ENCODE data around the gene NSUN2. TPM values are rescaled to one million over a fixed set of nuclear protein-coding genes. Genes with fewer than 3 reads are reported as not detected.

Gene NSUN2
- total RNA-seq, 1 experiment from 2014 or later: 90.7 TPM

DNA sequence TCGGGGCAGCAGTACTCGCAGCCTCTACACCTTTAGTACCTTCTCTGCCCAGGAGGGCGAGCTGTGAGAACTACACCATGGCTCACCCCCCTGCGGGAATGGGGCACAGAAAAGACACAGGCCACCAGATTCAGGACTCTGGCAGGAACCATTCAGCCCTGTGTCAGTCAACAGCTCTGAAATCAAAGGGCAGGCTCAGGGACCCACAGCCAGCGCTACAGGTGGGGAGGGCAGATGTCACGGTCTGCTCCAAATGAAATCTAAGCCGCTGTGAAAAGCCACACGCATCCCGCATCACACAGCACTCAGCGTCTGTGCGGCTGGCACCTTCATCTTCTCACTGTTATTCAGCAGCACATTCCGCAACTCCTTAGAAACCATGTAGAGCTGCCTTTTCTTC, 27.9 kb downstream of the NSUN2 start:
- TF ChIP-seq, protein P1, sequence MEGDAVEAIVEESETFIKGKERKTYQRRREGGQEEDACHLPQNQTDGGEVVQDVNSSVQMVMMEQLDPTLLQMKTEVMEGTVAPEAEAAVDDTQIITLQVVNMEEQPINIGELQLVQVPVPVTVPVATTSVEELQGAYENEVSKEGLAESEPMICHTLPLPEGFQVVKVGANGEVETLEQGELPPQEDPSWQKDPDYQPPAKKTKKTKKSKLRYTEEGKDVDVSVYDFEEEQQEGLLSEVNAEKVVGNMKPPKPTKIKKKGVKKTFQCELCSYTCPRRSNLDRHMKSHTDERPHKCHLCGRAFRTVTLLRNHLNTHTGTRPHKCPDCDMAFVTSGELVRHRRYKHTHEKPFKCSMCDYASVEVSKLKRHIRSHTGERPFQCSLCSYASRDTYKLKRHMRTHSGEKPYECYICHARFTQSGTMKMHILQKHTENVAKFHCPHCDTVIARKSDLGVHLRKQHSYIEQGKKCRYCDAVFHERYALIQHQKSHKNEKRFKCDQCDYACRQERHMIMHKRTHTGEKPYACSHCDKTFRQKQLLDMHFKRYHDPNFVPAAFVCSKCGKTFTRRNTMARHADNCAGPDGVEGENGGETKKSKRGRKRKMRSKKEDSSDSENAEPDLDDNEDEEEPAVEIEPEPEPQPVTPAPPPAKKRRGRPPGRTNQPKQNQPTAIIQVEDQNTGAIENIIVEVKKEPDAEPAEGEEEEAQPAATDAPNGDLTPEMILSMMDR (IDR thresholded peaks at IDR 0.05; ENCODE audit: unreplicated experiment): no peak
- no peak overlapping the region for H3K27ac Mint-ChIP-seq (ENCODE audit: unreplicated experiment)
- DNase-seq: no peak
- CTCF ChIA-PET: interaction anchor here (0.5 kb wide), 1 partner anchor 16 kb away, joined by 3 read pairs; no protein-coding TSS in a partner anchor
- H3K4me3 Mint-ChIP-seq (ENCODE audit: low read depth, unreplicated experiment): no peak overlapping the region
- no TSS peak for BruUV-seq (replicated peaks)
- H3K27me3 Mint-ChIP-seq (ENCODE audit: unreplicated experiment): no peaks in the 10 kb centered on the region
- intact Hi-C loops (cut with micrococcal nuclease; ENCODE audit: unreplicated experiment): no loop called here
- no peaks in the 10 kb centered on the region for H3K4me1 Mint-ChIP-seq (ENCODE audit: low read depth, unreplicated experiment)
- peaks cover 70% of the 10 kb centered on the region for H3K36me3 Mint-ChIP-seq (ENCODE audit: insufficient read depth, unreplicated experiment)
- no peaks in the 10 kb centered on the region for H3K9me3 Mint-ChIP-seq (ENCODE audit: low read depth, unreplicated experiment)

DNA sequence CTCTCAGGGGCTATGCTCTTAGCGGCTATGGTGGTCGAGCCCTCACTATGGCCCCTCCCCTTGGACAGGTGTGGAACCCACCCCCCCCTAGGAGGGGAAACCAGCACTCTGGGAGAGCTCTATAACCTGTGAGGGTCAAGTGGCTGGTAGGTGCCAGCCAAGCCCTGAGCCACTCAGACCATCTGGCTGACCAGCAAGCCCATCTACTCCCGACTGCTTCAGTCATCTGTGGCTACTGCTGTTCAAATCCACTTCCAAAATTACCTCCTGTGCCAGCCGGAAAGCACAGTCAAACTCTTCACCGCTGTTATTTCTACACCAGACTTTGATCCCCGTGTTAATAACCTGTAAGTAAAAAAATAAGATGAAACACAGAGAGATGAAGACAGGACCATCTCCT, 28.5 kb downstream of the NSUN2 start:
- TF ChIP-seq, protein P1 (IDR thresholded peaks at IDR 0.05; ENCODE audit: unreplicated experiment): no peak
- BruUV-seq (replicated peaks): no TSS peak
- no peaks in the 10 kb centered on the region for H3K9me3 Mint-ChIP-seq (ENCODE audit: low read depth, unreplicated experiment)
- peaks cover 67% of the 10 kb centered on the region for H3K36me3 Mint-ChIP-seq (ENCODE audit: insufficient read depth, unreplicated experiment)
- CTCF ChIA-PET: no interaction called here
- no peaks in the 10 kb centered on the region for H3K27me3 Mint-ChIP-seq (ENCODE audit: unreplicated experiment)
- H3K4me1 Mint-ChIP-seq (ENCODE audit: low read depth, unreplicated experiment): no peaks in the 10 kb centered on the region
- no peak overlapping the region for H3K27ac Mint-ChIP-seq (ENCODE audit: unreplicated experiment)
- no peak for DNase-seq
- H3K4me3 Mint-ChIP-seq (ENCODE audit: low read depth, unreplicated experiment): no peak overlapping the region
- intact Hi-C loops (cut with micrococcal nuclease; ENCODE audit: unreplicated experiment): no loop called here

DNA sequence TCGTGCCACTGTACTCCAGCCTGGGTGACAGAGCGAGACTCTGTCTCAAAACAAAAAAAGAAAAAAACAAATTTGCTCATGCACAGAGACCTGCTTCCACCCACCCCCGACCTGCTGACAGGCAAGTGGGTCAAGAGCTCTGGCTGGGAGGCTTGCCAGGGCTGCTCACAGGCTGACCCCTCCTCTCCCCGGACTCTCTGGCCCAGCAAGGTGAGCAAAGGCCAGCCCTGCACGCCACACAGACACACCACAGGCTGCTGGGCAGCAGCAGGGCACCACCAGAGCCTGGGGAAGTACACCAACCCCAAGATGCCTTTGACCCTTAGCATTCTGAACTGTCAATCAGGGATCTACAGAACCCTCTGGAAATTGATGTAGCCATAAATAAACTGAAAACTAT, 29.2 kb downstream of the NSUN2 start:
- Mint-ChIP-seq H3K36me3 (ENCODE audit: insufficient read depth, unreplicated experiment) (peaks cover 64% of the 10 kb centered on the region), H3K27me3 (ENCODE audit: unreplicated experiment) (no peaks in the 10 kb centered on the region), H3K4me1 (ENCODE audit: low read depth, unreplicated experiment) (no peaks in the 10 kb centered on the region), H3K9me3 (ENCODE audit: low read depth, unreplicated experiment) (no peaks in the 10 kb centered on the region), H3K27ac (ENCODE audit: unreplicated experiment) (no peak overlapping the region), H3K4me3 (ENCODE audit: low read depth, unreplicated experiment) (no peak overlapping the region)
- BruUV-seq (replicated peaks): no TSS peak
- TF ChIP-seq, protein P1 (IDR thresholded peaks at IDR 0.05; ENCODE audit: unreplicated experiment): no peak
- intact Hi-C loops (cut with micrococcal nuclease; ENCODE audit: unreplicated experiment): no loop called here
- CTCF ChIA-PET: no interaction called here
- no peak for DNase-seq

DNA sequence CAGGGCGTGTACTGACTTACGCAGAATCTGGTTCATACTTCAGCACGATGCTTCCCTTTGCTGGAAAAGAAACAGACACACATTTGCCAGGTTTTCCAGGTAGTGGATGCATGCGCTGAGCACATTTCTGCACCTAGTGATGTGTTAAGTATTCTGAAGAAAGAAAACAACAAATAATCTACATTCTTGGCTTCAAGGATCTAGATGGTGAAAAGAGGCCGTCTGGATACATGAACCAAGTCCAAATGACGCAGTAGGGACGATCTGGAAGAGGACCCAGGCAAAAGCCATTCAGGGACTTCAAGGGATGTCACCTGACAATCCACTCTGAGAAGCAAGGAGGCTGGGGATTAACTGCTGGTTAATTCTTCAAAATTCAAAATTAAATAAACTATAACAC, 30.4 kb downstream of the NSUN2 start:
- TF ChIP-seq, protein P1 (IDR thresholded peaks at IDR 0.05; ENCODE audit: unreplicated experiment): no peak
- no TSS peak for BruUV-seq (replicated peaks)
- Mint-ChIP-seq H3K4me1 (ENCODE audit: low read depth, unreplicated experiment) (no peaks in the 10 kb centered on the region), H3K27me3 (ENCODE audit: unreplicated experiment) (no peaks in the 10 kb centered on the region), H3K36me3 (ENCODE audit: insufficient read depth, unreplicated experiment) (peaks cover 65% of the 10 kb centered on the region), H3K27ac (ENCODE audit: unreplicated experiment) (no peak overlapping the region), H3K9me3 (ENCODE audit: low read depth, unreplicated experiment) (no peaks in the 10 kb centered on the region), H3K4me3 (ENCODE audit: low read depth, unreplicated experiment) (no peak overlapping the region)
- no peak for DNase-seq
- CTCF ChIA-PET: no interaction called here
- intact Hi-C loops (cut with micrococcal nuclease; ENCODE audit: unreplicated experiment): no loop called here
